Mesenchymal stem cell (in vitro differentiated cells and primary cell): ENCODE measurements around the gene ADK.

Source experiments
- DNase-seq: peaks from one replicate; pipeline ENCODE4 v3.0.0-alpha.2; 2013
- H2AFZ ChIP-seq: one replicate; pipeline ENCODE4 v1.6.1; 2013; ENCODE audit warnings: low read depth, mild to moderate bottlenecking, control low read depth, inconsistent platforms, low read length, moderate library complexity
- H2AK5ac ChIP-seq: 2 replicates; pipeline ENCODE4 v1.6.1; 2013; ENCODE audit warnings: low read length, moderate library complexity, mild to moderate bottlenecking, inconsistent platforms; ENCODE audit not compliant: severe bottlenecking
- H2BK120ac ChIP-seq: one replicate; pipeline ENCODE4 v1.6.1; 2013; ENCODE audit warnings: low read depth, mild to moderate bottlenecking, inconsistent platforms, low read length, moderate library complexity
- H2BK12ac ChIP-seq, 2 experiments: one replicate each; pipeline ENCODE4 v1.6.1; 2013; ENCODE audit warnings: inconsistent platforms in 2 of 2, low read length in 2 of 2, mild to moderate bottlenecking in 2 of 2, moderate library complexity in 2 of 2, control low read depth in 1 of 2
- H2BK15ac ChIP-seq: one replicate; pipeline ENCODE4 v1.6.1; 2013; ENCODE audit warnings: mild to moderate bottlenecking, low read depth, inconsistent platforms; ENCODE audit not compliant: poor library complexity, severe bottlenecking
- H2BK5ac ChIP-seq: 2 replicates; pipeline ENCODE4 v1.6.1; 2013; ENCODE audit warnings: low read depth, mild to moderate bottlenecking, low read length, control low read depth, inconsistent platforms; ENCODE audit not compliant: poor library complexity, severe bottlenecking
- H3K14ac ChIP-seq, 2 experiments: one replicate each; pipeline ENCODE4 v1.6.1; 2013; ENCODE audit warnings: inconsistent platforms in 2 of 2, low read length in 2 of 2, control low read depth in 1 of 2, mild to moderate bottlenecking in 1 of 2, moderate library complexity in 1 of 2
- H3K18ac ChIP-seq, 2 experiments: one replicate each; pipeline ENCODE4 v1.6.1; 2013; ENCODE audit warnings: inconsistent platforms in 2 of 2, low read length in 2 of 2, control low read depth in 1 of 2, low read depth in 1 of 2, mild to moderate bottlenecking in 1 of 2
- H3K23ac ChIP-seq, 2 experiments: one replicate each; pipeline ENCODE4 v1.6.1; 2013; ENCODE audit warnings: inconsistent platforms in 2 of 2, low read length in 2 of 2, mild to moderate bottlenecking in 2 of 2, moderate library complexity in 2 of 2, control low read depth in 1 of 2
- H3K27ac ChIP-seq: 2 replicates; pipeline ENCODE4 v1.5.1; 2013; ENCODE audit warnings: mild to moderate bottlenecking, moderate library complexity, low read length, control low read depth, inconsistent platforms; ENCODE audit not compliant: poor library complexity, severe bottlenecking
- H3K27me3 ChIP-seq, 2 experiments: 2 replicates each; pipeline versions ENCODE4 v1.6.1 to v1.7.0; 2013; ENCODE audit warnings: low read length in 2 of 2, mild to moderate bottlenecking in 2 of 2, moderate library complexity in 2 of 2, control low read depth in 1 of 2, inconsistent platforms in 1 of 2; ENCODE audit not compliant: control insufficient read depth in 1 of 2, insufficient read depth in 1 of 2
- H3K36me3 ChIP-seq, 2 experiments: 2 replicates each; pipeline versions ENCODE4 v1.6.1 to v1.7.0; 2013; ENCODE audit warnings: low read length in 2 of 2, control low read depth in 1 of 2, inconsistent platforms in 1 of 2, low read depth in 1 of 2, mild to moderate bottlenecking in 1 of 2; ENCODE audit not compliant: insufficient read depth in 2 of 2, control insufficient read depth in 1 of 2
- H3K4ac ChIP-seq, 2 experiments: one replicate each; pipeline ENCODE4 v1.6.1; 2013; ENCODE audit warnings: inconsistent platforms in 2 of 2, low read length in 2 of 2, mild to moderate bottlenecking in 2 of 2, moderate library complexity in 2 of 2, control low read depth in 1 of 2, low read depth in 1 of 2
- H3K4me1 ChIP-seq: 2 replicates; pipeline ENCODE4 v1.6.1; 2013; ENCODE audit warnings: low read depth, low read length, control low read depth; ENCODE audit not compliant: control insufficient read depth, insufficient read depth
- H3K4me2 ChIP-seq: 2 replicates; pipeline ENCODE4 v1.6.1; 2013; ENCODE audit warnings: low read length, mild to moderate bottlenecking, inconsistent platforms; ENCODE audit not compliant: poor library complexity, severe bottlenecking
- H3K4me3 ChIP-seq, 2 experiments: 2 replicates each; pipeline versions ENCODE4 v1.5.1 to v1.7.0; 2013; ENCODE audit warnings: low read length in 2 of 2, mild to moderate bottlenecking in 2 of 2, control low read depth in 1 of 2, low read depth in 1 of 2; ENCODE audit not compliant: insufficient read depth in 1 of 2
- H3K79me1 ChIP-seq: replicated peaks from 2 replicates; pipeline ENCODE4 v1.6.1; 2013; ENCODE audit warnings: mild to moderate bottlenecking, control low read depth, low read length, inconsistent platforms; ENCODE audit not compliant: poor library complexity, severe bottlenecking
- H3K9ac ChIP-seq: 2 replicates; pipeline ENCODE4 v1.7.0; 2013; ENCODE audit warnings: mild to moderate bottlenecking, low read length, moderate library complexity
- H3K9me3 ChIP-seq: 2 replicates; pipeline ENCODE4 v1.7.0; 2013; ENCODE audit warnings: mild to moderate bottlenecking, low read length; ENCODE audit not compliant: control insufficient read depth
- H4K8ac ChIP-seq: one replicate; pipeline ENCODE4 v1.6.1; 2013; ENCODE audit warnings: inconsistent platforms, mild to moderate bottlenecking, low read length, moderate library complexity
- H4K91ac ChIP-seq: one replicate; pipeline ENCODE4 v1.6.1; 2013; ENCODE audit warnings: mild to moderate bottlenecking, low read length, inconsistent platforms
- WGBS: methylation state at CpG from one replicate; pipeline ENCODE4 v1.1.7; 2013; ENCODE audit warnings: mixed read lengths; 5-methylcytosine and 5-hydroxymethylcytosine counted together

ADK gene

GRCh38 chr10:74539317-74539716, 388.3 kb downstream of the ADK start:
- Histone ChIP-seq H3K4me1 (no peaks in the 10 kb centered on the region), H3K14ac (no peak overlapping the region), H4K8ac (no peak overlapping the region), H3K4me2 (no peak overlapping the region), H3K9ac (no peak overlapping the region), H3K18ac (no peak overlapping the region), H3K9me3 (no peaks in the 10 kb centered on the region), H3K4me3 (no peak overlapping the region), H2AFZ (no peak overlapping the region), H2BK12ac (no peak overlapping the region), H3K27me3 (no peaks in the 10 kb centered on the region), H3K4ac (no peak overlapping the region), H2BK15ac (no peak overlapping the region), H3K36me3 (no peaks in the 10 kb centered on the region), H2BK120ac (no peak overlapping the region), H3K27ac (no peak overlapping the region), H3K23ac (no peak overlapping the region), H2BK5ac (no peak overlapping the region), H3K79me1 (peaks cover 4% of the 10 kb centered on the region), H2AK5ac (no peak overlapping the region), H4K91ac (no peak overlapping the region)
- no peak for DNase-seq
- no CpG with 5 or more reads among the region's 2 CpGs for WGBS

DNA sequence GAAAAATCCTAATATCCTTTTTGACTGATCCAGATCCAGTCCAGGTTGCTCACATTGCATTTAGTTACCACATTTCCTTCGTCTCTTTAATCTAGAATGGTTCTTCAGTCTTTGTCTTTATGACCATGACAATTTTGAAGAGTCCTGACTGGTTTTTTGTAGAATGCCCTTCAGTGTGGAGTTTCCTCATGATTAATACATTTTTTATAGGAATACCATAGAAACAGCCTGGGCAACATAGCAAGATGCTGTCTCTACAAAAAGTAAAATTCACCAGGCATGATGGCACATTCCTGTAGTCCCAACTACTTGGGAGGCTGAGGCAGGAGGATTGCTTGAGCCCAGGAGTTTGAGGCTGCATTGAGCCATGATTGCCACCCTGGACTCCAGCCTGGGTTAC, 390.4 kb downstream of the ADK start:
- Histone ChIP-seq H3K9me3 (no peaks in the 10 kb centered on the region), H2AK5ac (no peak overlapping the region), H4K8ac (no peak overlapping the region), H3K14ac (no peak overlapping the region), H3K4ac (no peak overlapping the region), H2BK12ac (no peak overlapping the region), H3K79me1 (peaks cover 4% of the 10 kb centered on the region), H3K27ac (no peak overlapping the region), H2AFZ (no peak overlapping the region), H3K18ac (no peak overlapping the region), H2BK120ac (no peak overlapping the region), H3K4me3 (no peak overlapping the region), H2BK5ac (no peak overlapping the region), H3K9ac (no peak overlapping the region), H3K4me1 (no peaks in the 10 kb centered on the region), H3K23ac (no peak overlapping the region), H3K36me3 (no peaks in the 10 kb centered on the region), H3K27me3 (no peaks in the 10 kb centered on the region), H4K91ac (no peak overlapping the region), H2BK15ac (no peak overlapping the region), H3K4me2 (no peak overlapping the region)
- DNase-seq: no peak
- WGBS: no CpG with 5 or more reads among the region's 1 CpG

DNA sequence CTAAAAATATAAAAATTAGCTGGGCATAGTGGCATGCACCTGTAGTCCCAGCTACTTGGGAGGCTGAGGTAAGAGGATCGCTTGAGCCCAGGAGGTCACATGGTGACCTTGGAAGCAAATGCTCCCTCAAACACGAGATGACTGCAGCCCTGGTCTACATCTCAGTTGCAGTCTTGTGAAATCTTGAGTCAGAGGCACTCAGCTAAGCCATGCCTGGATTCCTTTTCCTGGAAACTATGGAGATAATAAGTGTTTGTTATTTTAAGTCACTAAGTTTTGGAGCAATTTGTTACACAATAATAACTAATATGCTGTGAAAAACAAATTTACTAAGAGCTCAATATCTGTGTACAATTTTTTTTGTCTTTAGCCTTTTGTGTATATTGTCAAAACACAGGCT, 391.1 kb downstream of the ADK start:
- Histone ChIP-seq H2AFZ (no peak overlapping the region), H4K8ac (no peak overlapping the region), H3K79me1 (peaks cover 4% of the 10 kb centered on the region), H3K9me3 (no peaks in the 10 kb centered on the region), H3K27ac (no peak overlapping the region), H3K4me3 (no peak overlapping the region), H3K14ac (no peak overlapping the region), H3K4ac (no peak overlapping the region), H3K23ac (no peak overlapping the region), H3K4me2 (no peak overlapping the region), H3K18ac (no peak overlapping the region), H3K27me3 (no peaks in the 10 kb centered on the region), H2BK5ac (no peak overlapping the region), H3K9ac (peak overlapping the region; percentile 82), H2AK5ac (no peak overlapping the region), H4K91ac (no peak overlapping the region), H3K4me1 (no peaks in the 10 kb centered on the region), H2BK12ac (no peak overlapping the region), H3K36me3 (no peaks in the 10 kb centered on the region), H2BK120ac (no peak overlapping the region), H2BK15ac (no peak overlapping the region)
- 35% methylated on average over 2 of the region's 2 CpGs for WGBS
- peak; percentile 92 for DNase-seq

GRCh38 chr10:74543276-74543675, 392.3 kb downstream of the ADK start:
- peaks cover 4% of the 10 kb centered on the region for H3K79me1 ChIP-seq
- H3K9me3 ChIP-seq: no peaks in the 10 kb centered on the region
- no peak overlapping the region for H3K23ac ChIP-seq
- H2BK120ac ChIP-seq: no peak overlapping the region
- H3K18ac ChIP-seq: no peak overlapping the region
- H3K4me1 ChIP-seq: no peaks in the 10 kb centered on the region
- H3K4me2 ChIP-seq: no peak overlapping the region
- H3K4ac ChIP-seq: no peak overlapping the region
- H3K27ac ChIP-seq: no peak overlapping the region
- H2BK5ac ChIP-seq: no peak overlapping the region
- no peak overlapping the region for H2BK12ac ChIP-seq
- H2BK15ac ChIP-seq: no peak overlapping the region
- no peak overlapping the region for H4K8ac ChIP-seq
- H3K36me3 ChIP-seq: no peaks in the 10 kb centered on the region
- H4K91ac ChIP-seq: no peak overlapping the region
- no peak overlapping the region for H3K9ac ChIP-seq
- no peak overlapping the region for H3K14ac ChIP-seq
- no peak overlapping the region for H3K4me3 ChIP-seq
- no peak overlapping the region for H2AFZ ChIP-seq
- no peak for DNase-seq
- no peaks in the 10 kb centered on the region for H3K27me3 ChIP-seq
- H2AK5ac ChIP-seq: no peak overlapping the region
- 63% methylated on average over 1 of the region's 1 CpG for WGBS
